Calu3 (cell line): Measurements from ENCODE around the gene CAP1. TPM values are rescaled to one million over a fixed set of nuclear protein-coding genes. Genes with fewer than 3 reads are reported as not detected.
"Not testable (repeated sequence)": the region's sequence is repeated elsewhere in the genome, so short reads cannot be mapped to it uniquely, and the experiment has no call there.

Source experiments
- BruUV-seq: library from RNA; stranded (reverse); fragments of 400-500 nt; replicated peaks from 2 replicates; lab custom pipeline; 2021; lab: Mats Ljungman, UMichigan
- CTCF ChIA-PET: fragments of 300-600 bp; sonication (Branson Sonifier 250); formaldehyde crosslinking; loops from one replicate; lab custom pipeline; 2022; ENCODE audit warnings: antibody characterized with exemption; lab: Charles Lee
- DNase-seq: peaks from one replicate; pipeline ENCODE4 v3.0.0; 2022
- H3K27ac Mint-ChIP-seq: one replicate; pipeline ENCODE4 v1.8.0; 2022; ENCODE audit warnings: mixed read lengths; ENCODE audit not compliant: unreplicated experiment
- H3K27me3 Mint-ChIP-seq: one replicate; pipeline ENCODE4 v1.8.0; 2022; ENCODE audit warnings: mixed read lengths; ENCODE audit not compliant: unreplicated experiment
- H3K36me3 Mint-ChIP-seq: one replicate; pipeline ENCODE4 v1.8.0; 2022; ENCODE audit warnings: mild to moderate bottlenecking, moderate library complexity, mixed read lengths; ENCODE audit not compliant: insufficient read depth, unreplicated experiment
- H3K4me1 Mint-ChIP-seq: one replicate; pipeline ENCODE4 v1.8.0; 2022; ENCODE audit warnings: mild to moderate bottlenecking, low read depth, mixed read lengths; ENCODE audit not compliant: unreplicated experiment
- H3K4me3 Mint-ChIP-seq: one replicate; pipeline ENCODE4 v1.8.0; 2022; ENCODE audit warnings: mild to moderate bottlenecking, low read depth, moderate library complexity, mixed read lengths; ENCODE audit not compliant: unreplicated experiment
- H3K9me3 Mint-ChIP-seq: one replicate; pipeline ENCODE4 v1.8.0; 2022; ENCODE audit warnings: low read depth, mixed read lengths; ENCODE audit not compliant: unreplicated experiment
- CTCF ChIP-seq: fragments of 200-600 bp; IDR thresholded peaks from one replicate; pipeline ENCODE4 v1.8.0; 2022; ENCODE audit warnings: antibody characterized with exemption; ENCODE audit not compliant: unreplicated experiment
- intact Hi-C: fragments of 100-400 bp; cut with micrococcal nuclease; formaldehyde crosslinking; loops from one replicate; pipeline ENCODE4 v1.10.0; 2022; ENCODE audit not compliant: unreplicated experiment
- total RNA-seq: library from RNA; stranded (reverse); gene quantifications from 2 replicates; pipeline ENCODE4 v1.2.3, GENCODE V29; 2022

CAP1 gene
- total RNA-seq, 1 experiment from 2014 or later: 307 TPM

GRCh38 chr1:39996396-39997004 is 44.0 kb upstream of the CAP1 start:
- H3K9me3 Mint-ChIP-seq: no peaks in the 10 kb centered on the region
- H3K27me3 Mint-ChIP-seq: no peaks in the 10 kb centered on the region
- H3K4me3 Mint-ChIP-seq: no peak overlapping the region
- peaks cover 5% of the 10 kb centered on the region for H3K36me3 Mint-ChIP-seq
- CTCF ChIA-PET: no interaction called here
- no peak for TF ChIP-seq CTCF
- H3K27ac Mint-ChIP-seq: no peak overlapping the region
- intact Hi-C loops: no loop called here
- DNase-seq: no peak
- no peaks in the 10 kb centered on the region for H3K4me1 Mint-ChIP-seq
- BruUV-seq: no TSS peak

- intact Hi-C loops: no loop called here
- BruUV-seq: no TSS peak
- DNase-seq: no peak
- no peaks in the 10 kb centered on the region for H3K4me1 Mint-ChIP-seq
- H3K36me3 Mint-ChIP-seq: no peaks in the 10 kb centered on the region
- H3K27ac Mint-ChIP-seq: no peak overlapping the region
- CTCF ChIA-PET: no interaction called here
- H3K4me3 Mint-ChIP-seq: no peak overlapping the region
- H3K27me3 Mint-ChIP-seq: no peaks in the 10 kb centered on the region
- TF ChIP-seq CTCF: no peak
- no peaks in the 10 kb centered on the region for H3K9me3 Mint-ChIP-seq
These were observed 39.1 kb upstream of the CAP1 start for GRCh38 chr1:40001456-40001855.

GRCh38 chr1:40003156-40004093 is 37.1 kb upstream of the CAP1 start:
- no peaks in the 10 kb centered on the region for H3K4me1 Mint-ChIP-seq
- intact Hi-C loops: no loop called here
- no TSS peak for BruUV-seq
- no peak for DNase-seq
- no peaks in the 10 kb centered on the region for H3K36me3 Mint-ChIP-seq
- CTCF ChIA-PET: interaction anchor here (0.5 kb wide), 1 partner anchor 44 kb away, joined by 3 read pairs; no protein-coding TSS in a partner anchor
- H3K9me3 Mint-ChIP-seq: no peaks in the 10 kb centered on the region
- H3K27ac Mint-ChIP-seq: no peak overlapping the region
- no peak overlapping the region for H3K4me3 Mint-ChIP-seq
- H3K27me3 Mint-ChIP-seq: no peaks in the 10 kb centered on the region
- no peak for TF ChIP-seq CTCF

GRCh38 chr1:40004857-40005256 is 35.7 kb upstream of the CAP1 start:
- Mint-ChIP-seq H3K4me1 (no peaks in the 10 kb centered on the region), H3K27ac (no peak overlapping the region), H3K27me3 (no peaks in the 10 kb centered on the region), H3K36me3 (no peaks in the 10 kb centered on the region), H3K9me3 (no peaks in the 10 kb centered on the region), H3K4me3 (no peak overlapping the region)
- no TSS peak for BruUV-seq
- TF ChIP-seq CTCF: no peak
- DNase-seq: no peak
- CTCF ChIA-PET: no interaction called here
- intact Hi-C loops: no loop called here

GRCh38 chr1:40007481-40008034 is 33.0 kb upstream of the CAP1 start:
- H3K36me3 Mint-ChIP-seq, H3K27ac Mint-ChIP-seq, CTCF ChIA-PET, H3K4me3 Mint-ChIP-seq, intact Hi-C loops, H3K9me3 Mint-ChIP-seq, H3K27me3 Mint-ChIP-seq, DNase-seq, H3K4me1 Mint-ChIP-seq, BruUV-seq: not testable (repeated sequence)
